ENCODE results near the gene PARP8. TPM values are rescaled to one million over a fixed set of nuclear protein-coding genes. Genes with fewer than 3 reads are reported as not detected.

The PARP8 gene
- total RNA-seq, 4 donors from 2014 or later: 12.0 to 34.7 (median 25.3) TPM

GRCh38 chr5:50849554-50849953 lies 183.1 kb downstream of the PARP8 start:
- no peak for DNase-seq
- TF ChIP-seq CTCF (IDR thresholded peaks at IDR 0.05) (no peak), POLR2A (IDR thresholded peaks at IDR 0.05) (no peak)

GRCh38 chr5:50853151-50853550 lies 186.7 kb downstream of the PARP8 start:
- H3K4me3 ChIP-seq: no peak overlapping the region
- DNase-seq: peak in 2 of 3 donors; percentile 57 to 74

More at GRCh38 chr5:50849554-50849953, 183.1 kb downstream of the PARP8 start:
- H3K4me3 ChIP-seq: no peak overlapping the region
- no peak overlapping the region for H3K27ac ChIP-seq
- no peaks in the 10 kb centered on the region for H3K36me3 ChIP-seq
- H3K27me3 ChIP-seq: no peaks in the 10 kb centered on the region
- no peaks in the 10 kb centered on the region for H3K4me1 ChIP-seq
- H3K9me3 ChIP-seq: no peaks in the 10 kb centered on the region

GRCh38 chr5:50854082-50854481 lies 187.6 kb downstream of the PARP8 start:
- Histone ChIP-seq H3K4me3 (no peak overlapping the region), H3K36me3 (no peaks in the 10 kb centered on the region), H3K27me3 (no peaks in the 10 kb centered on the region), H3K9me3 (no peaks in the 10 kb centered on the region), H3K4me1 (peaks cover 0 to 7% (median 0%) of the 10 kb centered on the region in 4 donors), H3K27ac (no peak overlapping the region)
- no peak for DNase-seq
- TF ChIP-seq POLR2A (IDR thresholded peaks at IDR 0.05) (no peak), CTCF (IDR thresholded peaks at IDR 0.05) (no peak)

More at GRCh38 chr5:50853151-50853550, 186.7 kb downstream of the PARP8 start:
- Histone ChIP-seq H3K9me3 (no peaks in the 10 kb centered on the region), H3K27ac (peak overlapping the region in 1 of 4 donors; percentile 13), H3K4me1 (peaks cover 0 to 7% (median 0%) of the 10 kb centered on the region in 4 donors), H3K36me3 (no peaks in the 10 kb centered on the region), H3K27me3 (no peaks in the 10 kb centered on the region)
- TF ChIP-seq POLR2A (IDR thresholded peaks at IDR 0.05): no peak
- no peak for TF ChIP-seq CTCF (IDR thresholded peaks at IDR 0.05)

GRCh38 chr5:50855001-50855400 lies 188.6 kb downstream of the PARP8 start:
- no peak for DNase-seq
- H3K4me3 ChIP-seq: no peak overlapping the region
- H3K27me3 ChIP-seq: no peaks in the 10 kb centered on the region
- H3K4me1 ChIP-seq: peaks cover 0 to 7% (median 0%) of the 10 kb centered on the region in 4 donors
- H3K9me3 ChIP-seq: no peaks in the 10 kb centered on the region
- H3K27ac ChIP-seq: no peak overlapping the region
- H3K36me3 ChIP-seq: no peaks in the 10 kb centered on the region
- TF ChIP-seq CTCF (IDR thresholded peaks at IDR 0.05) (no peak), POLR2A (IDR thresholded peaks at IDR 0.05) (no peak)

- Histone ChIP-seq H3K27ac (peak overlapping the region in 1 of 4 donors; percentile 50), H3K36me3 (no peaks in the 10 kb centered on the region), H3K27me3 (no peaks in the 10 kb centered on the region), H3K9me3 (no peaks in the 10 kb centered on the region), H3K4me1 (peaks cover 0 to 7% (median 0%) of the 10 kb centered on the region in 4 donors), H3K4me3 (no peak overlapping the region)
- DNase-seq: no peak
- TF ChIP-seq POLR2A (IDR thresholded peaks at IDR 0.05) (no peak), CTCF (IDR thresholded peaks at IDR 0.05) (no peak)
These were observed 190.1 kb downstream of the PARP8 start for GRCh38 chr5:50856401-50857119.

Data from Peyer's patch (tissue), 4 donors.